Activated CD4-positive, alpha-beta T cell treated with anti-CD3 and anti-CD28 coated beads, Interleukin-2, amount 50 U/mL, for 16 hours (primary cell): ENCODE measurements around the gene ABCG1.

Experiments used
- DNase-seq: peaks from one replicate; pipeline ENCODE4 v3.0.0-alpha.2; 2020

ABCG1 gene

DNA sequence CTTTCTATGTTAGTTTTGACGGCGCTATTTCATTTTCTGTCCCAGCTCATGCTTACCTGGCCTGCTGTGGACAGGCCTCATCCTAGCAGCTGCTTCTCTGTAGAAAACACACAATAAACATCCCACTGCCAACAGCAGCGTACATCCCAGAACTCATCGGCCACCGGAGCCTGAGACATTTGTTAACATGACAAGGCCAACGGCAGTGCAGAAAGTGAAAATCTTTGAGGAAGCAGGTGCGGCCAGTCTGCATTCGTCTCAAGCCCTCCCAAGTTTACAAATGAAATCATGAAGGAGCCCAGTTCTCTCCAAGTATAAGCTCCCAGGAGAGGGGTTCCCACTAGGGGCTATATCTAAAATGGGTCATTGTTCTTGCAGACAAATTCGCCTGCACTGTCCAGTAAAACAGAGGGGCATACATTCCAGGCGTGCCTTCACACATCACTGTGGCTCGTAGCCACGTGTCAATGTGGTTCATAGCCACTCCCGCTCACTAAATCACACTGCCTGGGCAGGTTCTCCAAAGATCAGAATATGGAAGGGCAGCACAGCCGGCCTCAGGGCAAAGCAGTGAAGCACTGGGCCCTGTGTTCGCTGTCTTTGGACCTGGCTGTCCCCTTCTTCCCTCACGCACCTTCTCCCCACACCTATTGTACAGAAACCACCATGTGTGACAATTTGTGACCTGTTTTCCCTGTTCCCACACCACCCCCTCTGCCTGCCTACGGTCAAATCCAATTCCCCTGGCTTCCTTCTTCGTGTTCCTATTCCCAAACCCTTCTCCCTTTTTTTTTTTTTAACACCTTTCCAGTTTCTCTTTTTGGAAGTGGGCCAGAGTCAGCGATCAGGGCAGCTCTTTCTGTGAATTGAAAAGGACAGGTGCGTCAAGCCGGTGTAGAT is 27.0 kb upstream of the ABCG1 start:
- DNase-seq = no peak

DNA sequence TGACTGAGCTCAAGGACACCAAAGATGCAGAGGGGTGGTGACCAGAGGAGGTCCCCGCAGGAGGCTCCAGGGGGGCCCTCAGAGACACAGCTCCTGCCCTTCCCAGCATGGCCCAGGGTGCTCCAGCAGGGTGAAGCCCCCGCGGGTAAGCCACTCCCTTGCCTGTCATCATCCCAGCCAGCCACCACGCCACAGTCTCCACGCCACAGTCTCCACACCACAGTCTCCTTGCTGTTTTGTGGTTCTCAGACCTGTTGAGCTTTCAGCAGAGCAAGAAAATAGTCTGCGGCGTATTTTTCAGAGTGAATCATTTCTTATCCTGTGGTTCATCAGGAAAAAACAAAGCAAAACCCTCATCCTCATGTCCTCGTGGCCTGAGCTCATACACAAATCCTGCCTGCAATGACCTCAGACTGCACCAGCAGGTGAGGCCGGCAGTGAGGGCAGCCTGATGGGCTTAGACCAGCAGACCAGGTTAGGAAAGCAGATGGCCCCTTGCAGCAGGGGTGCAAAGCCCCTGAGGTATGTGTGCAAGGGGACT is 25.7 kb upstream of the ABCG1 start:
- DNase-seq = peak; percentile 80

GRCh38 chr21:42193721-42194120 is 25.2 kb upstream of the ABCG1 start:
- DNase-seq = no peak

- DNase-seq = no peak
Observed at GRCh38 chr21:42194863-42195262, 24.1 kb upstream of the ABCG1 start.

- no peak for DNase-seq
Observed at GRCh38 chr21:42195378-42196031, 23.4 kb upstream of the ABCG1 start.

DNA sequence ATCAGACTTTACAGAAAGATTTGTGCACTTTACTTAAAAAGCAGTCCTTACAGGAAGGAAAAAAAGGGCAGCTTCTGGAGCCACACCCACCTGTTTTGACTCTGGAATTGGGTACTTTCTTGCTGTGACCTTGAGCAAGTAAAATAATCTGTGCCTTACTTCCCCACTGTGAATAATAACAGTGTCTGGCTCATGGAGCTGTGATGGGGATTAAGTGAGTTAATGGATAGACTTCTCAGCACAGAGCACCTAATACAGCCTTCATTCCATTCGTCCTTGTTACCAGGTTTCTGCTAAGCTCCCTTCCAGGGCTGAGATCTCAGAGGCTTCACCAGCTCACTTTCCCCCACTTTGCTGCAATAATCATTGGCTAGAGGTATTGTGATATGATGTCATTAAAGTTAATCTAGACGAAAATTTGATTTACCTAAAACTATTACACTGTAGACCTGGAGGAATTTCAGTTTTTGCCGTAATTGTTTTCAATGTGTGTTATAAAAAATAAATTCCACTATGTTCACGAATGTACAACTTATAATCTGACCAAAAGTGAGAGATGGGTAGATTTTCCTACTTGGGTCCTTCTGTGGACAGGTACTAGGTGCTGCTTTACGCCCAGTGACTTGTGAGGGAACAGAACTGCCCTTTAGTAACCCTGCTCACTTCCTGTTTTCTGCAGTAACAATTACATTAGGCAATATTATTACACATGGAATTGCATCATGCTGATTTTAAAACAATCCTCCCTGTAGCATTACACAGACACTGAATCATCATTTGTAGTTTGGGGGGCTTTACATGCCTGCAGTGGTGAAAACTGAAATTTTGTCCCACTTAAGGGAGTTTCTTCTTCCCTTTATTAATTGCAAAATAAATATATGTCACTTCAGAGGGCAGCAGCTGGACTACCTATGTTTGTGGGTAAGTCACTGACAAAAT is 19.7 kb upstream of the ABCG1 start:
- DNase-seq = no peak

- DNase-seq = no peak
Observed at GRCh38 chr21:42199868-42200463, 19.0 kb upstream of the ABCG1 start.

- DNase-seq = no peak
Observed at GRCh38 chr21:42200906-42201614, 17.9 kb upstream of the ABCG1 start.

DNA sequence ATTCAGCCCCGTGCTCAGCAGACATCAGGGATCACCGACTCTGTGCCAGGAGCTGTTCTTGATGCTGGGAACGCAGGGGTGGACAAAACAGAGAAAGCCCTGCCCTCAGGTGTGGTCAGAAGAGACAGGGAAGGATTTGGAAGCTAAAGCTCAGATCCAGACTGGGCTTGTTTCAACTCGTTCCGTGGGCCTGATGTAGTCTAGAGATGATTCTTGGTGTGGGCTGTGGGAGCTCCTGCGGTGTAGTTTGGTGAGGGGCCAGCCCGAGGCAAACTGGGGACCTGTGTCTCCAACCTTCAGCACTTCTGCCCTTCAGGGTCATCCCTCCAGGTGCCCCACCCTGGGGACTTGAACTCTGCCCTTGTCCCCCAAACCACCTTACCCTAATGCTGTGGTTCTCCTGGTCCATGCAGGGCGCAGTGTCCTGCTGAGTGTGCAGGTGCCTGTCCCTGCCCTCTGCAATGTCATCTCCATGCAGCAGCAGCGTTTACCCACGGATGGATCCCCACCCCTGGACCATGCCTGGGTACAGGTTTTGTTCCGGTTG is 17.3 kb upstream of the ABCG1 start:
- DNase-seq = no peak

GRCh38 chr21:42202321-42202720 is 16.6 kb upstream of the ABCG1 start:
- no peak for DNase-seq

DNA sequence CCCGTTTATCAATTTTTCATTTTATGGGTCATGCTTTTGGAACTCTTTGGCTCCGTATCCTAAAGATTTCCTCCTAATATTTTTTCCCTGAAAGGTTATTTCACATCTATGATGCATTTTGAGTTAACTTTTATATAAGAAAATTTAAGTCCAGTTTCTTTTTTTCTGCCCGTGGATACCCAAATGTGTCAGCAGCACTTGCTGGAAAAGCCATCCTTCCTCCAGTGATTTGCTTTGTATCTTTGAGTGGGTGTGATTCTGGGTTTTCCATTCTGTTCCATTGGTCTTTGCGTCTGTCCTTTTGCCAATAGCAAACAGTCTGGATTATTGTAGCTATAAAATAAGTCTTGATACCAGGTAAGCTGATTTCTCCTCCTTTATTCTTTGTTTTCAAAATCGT is 15.6 kb upstream of the ABCG1 start:
- no peak for DNase-seq

DNA sequence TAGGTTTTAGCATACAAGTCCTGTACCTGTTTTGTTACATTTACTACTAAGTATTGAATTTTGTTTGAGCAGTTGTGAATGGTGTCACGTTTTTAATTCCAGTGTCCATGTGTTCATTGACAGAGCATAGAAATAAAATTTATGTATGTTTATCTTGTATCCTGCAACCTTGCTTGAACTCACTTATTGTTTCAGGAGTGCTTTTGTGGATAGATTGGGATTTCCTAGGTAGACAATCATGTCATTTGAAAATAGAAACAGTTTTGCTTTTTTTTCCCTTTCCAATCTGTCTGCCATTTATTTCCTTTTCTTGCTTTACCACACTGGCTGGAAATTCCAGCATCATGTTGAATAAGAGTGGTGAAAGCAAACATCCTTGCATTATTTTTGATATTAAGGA is 15.0 kb upstream of the ABCG1 start:
- no peak for DNase-seq

- DNase-seq = no peak
Observed at GRCh38 chr21:42207426-42207825, 11.5 kb upstream of the ABCG1 start.

DNA sequence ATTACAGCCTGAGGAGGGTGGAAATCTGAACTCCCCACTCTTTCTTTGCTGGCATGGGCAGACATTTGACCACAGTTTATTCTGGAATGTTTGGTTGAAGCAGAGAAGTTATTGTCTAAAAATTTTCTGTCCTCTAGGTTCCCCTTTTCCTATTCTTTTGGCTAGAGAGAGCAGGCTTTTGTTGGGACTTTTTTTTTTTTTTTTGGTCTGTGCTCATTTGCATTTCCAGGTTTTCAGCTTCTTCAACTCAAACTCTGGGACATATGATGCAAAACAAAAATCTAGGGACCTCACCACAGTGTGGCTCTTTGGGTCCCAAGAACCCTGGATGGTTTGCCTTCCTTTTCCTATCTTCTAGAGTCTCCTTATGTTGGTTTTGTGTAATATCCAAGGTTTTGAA is 10.9 kb upstream of the ABCG1 start:
- no peak for DNase-seq

DNA sequence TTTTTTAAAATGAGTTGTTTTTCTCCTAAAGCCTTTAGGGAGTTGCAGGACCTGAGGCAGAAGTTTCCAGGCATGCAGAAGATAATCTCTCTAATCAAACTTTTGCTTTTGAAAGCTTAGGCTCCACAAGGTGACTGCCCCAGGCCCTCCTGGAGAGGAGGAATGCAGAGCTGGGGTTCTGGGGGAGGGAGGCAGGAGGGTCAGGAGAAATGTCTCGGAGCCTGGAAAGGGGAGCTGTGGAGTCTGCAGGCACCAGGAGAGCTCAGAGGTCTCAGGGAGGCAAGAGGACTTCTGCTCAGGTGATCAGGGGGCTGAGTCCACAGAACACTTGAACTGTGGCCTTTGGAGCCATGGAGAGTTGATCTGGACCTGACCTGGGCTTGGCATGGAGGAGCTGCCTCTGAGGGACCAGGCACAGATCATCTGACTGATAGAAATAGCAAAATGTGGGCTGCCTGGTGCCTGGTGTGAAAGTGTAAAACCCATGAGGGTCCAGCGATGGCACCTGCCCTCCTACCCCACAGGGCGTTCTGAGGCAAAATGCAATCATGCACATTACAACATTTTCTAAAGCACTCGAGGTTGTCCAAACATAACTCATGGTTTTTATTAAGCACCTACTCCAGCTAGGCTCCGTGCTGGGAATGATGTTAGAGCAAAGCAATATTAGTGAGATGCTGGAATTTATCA is 10.0 kb upstream of the ABCG1 start:
- DNase-seq = no peak

DNA sequence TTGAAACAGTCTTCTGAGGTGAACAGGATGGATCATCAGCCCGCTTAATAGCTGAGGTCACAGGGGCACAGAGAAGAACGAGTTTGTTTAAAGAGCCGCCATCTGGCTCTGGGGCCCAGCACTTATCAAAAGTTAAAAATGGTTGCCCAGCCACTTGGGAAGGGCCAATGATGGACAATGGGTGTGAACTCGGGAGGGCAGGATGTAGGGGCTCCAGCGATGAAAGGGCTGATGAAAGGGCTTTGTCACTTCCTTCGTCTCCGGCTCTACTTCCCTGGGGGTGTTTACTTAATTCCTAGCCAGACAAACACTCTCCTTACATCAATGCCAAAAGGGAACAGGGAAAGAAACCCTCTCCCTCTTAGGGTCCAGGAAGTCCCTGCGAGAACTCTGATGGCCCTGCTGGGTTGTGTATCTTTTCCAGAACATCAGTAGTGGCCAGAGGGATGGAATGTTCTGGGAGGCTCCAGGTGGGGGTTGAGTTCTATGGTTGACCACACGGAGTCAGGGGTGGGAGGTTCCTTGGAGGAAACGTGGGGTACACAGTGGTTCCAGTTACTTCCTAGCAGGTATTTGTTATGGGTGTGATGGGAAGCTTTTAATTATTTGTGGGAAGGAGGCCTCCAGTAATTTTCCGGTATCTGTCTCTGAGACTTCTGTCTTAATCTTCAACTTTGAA is 9.0 kb upstream of the ABCG1 start:
- no peak for DNase-seq

DNA sequence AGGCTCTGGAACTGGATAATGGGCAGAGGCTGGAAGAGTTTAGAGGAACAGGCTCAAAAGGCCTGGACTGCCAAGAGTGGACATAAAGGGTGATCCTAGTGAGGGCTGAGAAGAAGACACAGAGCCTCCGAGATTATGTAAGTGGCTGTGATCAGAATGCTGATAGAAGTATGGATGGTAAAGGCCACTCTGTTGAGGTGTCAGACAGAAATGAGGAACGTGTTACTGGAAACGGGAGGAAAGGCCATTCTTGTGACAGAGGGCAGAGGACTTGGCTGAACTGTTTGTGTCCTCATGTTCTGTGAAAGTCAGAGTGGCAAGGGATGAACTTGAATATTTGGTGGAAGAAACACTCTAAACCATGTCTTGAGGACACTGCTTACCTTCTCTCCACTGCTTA is 6.7 kb upstream of the ABCG1 start:
- no peak for DNase-seq

DNA sequence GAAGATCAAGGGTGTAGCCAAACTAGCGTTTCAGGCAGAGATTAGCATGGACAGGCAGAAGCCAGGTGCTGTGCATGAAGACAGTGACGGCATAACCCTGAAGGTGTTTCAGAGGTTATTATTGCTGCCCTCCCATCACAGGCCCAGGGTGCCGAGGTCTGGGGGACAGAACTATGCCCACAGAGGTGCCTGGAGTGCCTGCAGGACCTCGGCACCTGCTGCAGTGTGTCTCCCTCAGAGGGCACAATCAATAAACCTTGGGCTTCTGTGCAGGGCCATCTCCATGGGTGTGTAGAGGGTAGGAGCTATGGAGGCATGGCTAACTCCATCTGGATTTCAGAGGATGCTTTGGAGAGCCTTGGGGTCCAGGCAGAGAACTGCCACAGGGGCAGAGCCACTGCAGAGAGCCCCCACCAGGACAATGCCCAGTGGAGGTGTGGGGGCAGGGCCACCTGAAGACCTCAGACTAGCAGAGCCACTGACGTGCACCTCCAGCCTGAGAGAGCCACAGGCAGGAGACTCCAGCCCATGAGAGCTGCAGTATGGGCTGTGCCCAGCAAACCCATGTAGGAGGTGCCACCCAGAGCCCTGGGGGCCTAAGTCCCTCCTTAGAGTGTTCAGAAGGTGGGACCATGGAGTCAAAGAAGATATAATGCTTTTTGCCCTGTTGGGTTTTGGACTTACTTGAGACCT is 5.7 kb upstream of the ABCG1 start:
- no peak for DNase-seq

DNA sequence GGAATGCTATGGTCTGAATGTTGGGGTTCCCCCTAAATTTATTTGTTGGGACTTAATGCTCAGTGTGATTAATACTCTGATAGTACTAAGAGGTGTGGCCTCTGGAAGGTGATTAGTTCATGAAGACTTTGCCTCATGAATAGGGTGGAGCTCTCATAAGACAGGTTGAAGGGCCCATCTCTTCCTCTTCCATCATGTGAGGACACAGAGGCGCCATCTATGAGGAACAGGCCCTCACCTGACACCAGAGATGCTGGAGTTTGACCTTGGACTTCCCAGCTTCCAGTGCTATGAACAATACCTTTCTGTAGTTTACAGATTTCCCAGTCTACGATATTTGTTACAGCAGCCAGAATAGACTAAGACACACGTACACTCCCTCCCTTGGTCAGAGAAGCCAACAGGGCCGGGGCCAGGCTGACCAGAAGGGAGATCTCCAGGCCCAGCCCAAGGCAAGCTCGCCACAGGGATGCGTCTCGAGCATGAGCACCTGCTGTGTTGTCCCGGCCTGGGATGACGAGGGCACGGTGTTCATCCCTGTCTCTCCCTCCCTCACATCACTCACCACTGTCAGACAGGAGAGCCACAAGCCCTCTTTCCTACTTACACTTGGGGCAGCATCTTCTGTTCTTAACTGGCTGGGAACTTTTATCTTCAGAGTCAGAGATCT is 4.7 kb upstream of the ABCG1 start:
- no peak for DNase-seq
